HEK293 (cell line): ENCODE results near the gene APCDD1.

Experiments
- CTCF ChIA-PET: fragments of 350-600 bp; formaldehyde crosslinking; extraction: SDS; loops from one replicate; lab custom pipeline; 2021; ENCODE audit warnings: antibody characterized with exemption; lab: Yijun Ruan, JAX
- POLR2A ChIA-PET: fragments of 300-600 bp; formaldehyde crosslinking; extraction: SDS; loops from one replicate; lab custom pipeline; 2020; ENCODE audit warnings: antibody characterized with exemption, inconsistent platforms; lab: Yijun Ruan, JAX
- H3K27ac ChIP-seq: fragments of 200-500 bp; sonication (Bioruptor generic); 2 replicates; pipeline ENCODE4 v1.5.1; 2014; ENCODE audit warnings: low read depth, low read length, control low read depth, inconsistent platforms; ENCODE audit errors: extremely low read depth
- H3K36me3 ChIP-seq, 2 experiments: fragments of 200-500 bp in 1 of 2; sonication (Bioruptor generic) in 1 of 2; 1 replicate in 1 of 2; 2 replicates in 1 of 2; pipeline ENCODE4 v1.5.1; 2014 to 2017; ENCODE audit warnings: inconsistent platforms in 2 of 2, low read length in 2 of 2; ENCODE audit not compliant: control insufficient read depth in 2 of 2, insufficient read depth in 1 of 2
- H3K4me1 ChIP-seq: fragments of 200-500 bp; sonication (Bioruptor generic); 2 replicates; pipeline ENCODE4 v1.5.1; 2014; ENCODE audit warnings: mild to moderate bottlenecking, low read length, inconsistent platforms; ENCODE audit not compliant: control insufficient read depth, insufficient read depth
- H3K4me3 ChIP-seq: 2 replicates; pipeline ENCODE4 v1.5.1; 2011; ENCODE audit warnings: low read depth, mild to moderate bottlenecking, control low read depth, low read length, moderate library complexity
- H3K9me3 ChIP-seq: fragments of 200-500 bp; sonication (Bioruptor generic); 2 replicates; pipeline ENCODE4 v1.5.1; 2014; ENCODE audit warnings: low read depth, low read length, inconsistent platforms; ENCODE audit not compliant: control insufficient read depth, insufficient read depth
- KLF10 ChIP-seq: fragments of 450-650 bp; IDR thresholded peaks from 2 replicates; pipeline ENCODE4 v1.5.1; 2018; ENCODE audit warnings: missing biosample characterization, mild to moderate bottlenecking, missing genetic modification characterization
- PRDM1 ChIP-seq: fragments of 450-650 bp; formaldehyde crosslinking; IDR thresholded peaks from 2 replicates; pipeline ENCODE4; 2016; ENCODE audit warnings: missing biosample characterization, missing genetic modification characterization
- TCF7L2 ChIP-seq: IDR thresholded peaks from 2 replicates; pipeline ENCODE4 v1.6.1; 2011; ENCODE audit warnings: low read depth, mild to moderate bottlenecking, inconsistent platforms, low read length, moderate library complexity, borderline replicate concordance
- ZBTB17 ChIP-seq: fragments of 450-650 bp; formaldehyde crosslinking; IDR thresholded peaks from 2 replicates; pipeline ENCODE4 v1.5.1; 2016; ENCODE audit warnings: missing biosample characterization, missing genetic modification characterization
- ZNF133 ChIP-seq: fragments of 450-650 bp; formaldehyde crosslinking; IDR thresholded peaks from 2 replicates; pipeline ENCODE4 v1.5.1; 2016; ENCODE audit warnings: missing biosample characterization, missing genetic modification characterization
- ZNF24 ChIP-seq: fragments of 450-650 bp; formaldehyde crosslinking; IDR thresholded peaks from 2 replicates; pipeline ENCODE4 v1.5.1; 2016; ENCODE audit warnings: missing biosample characterization, missing genetic modification characterization
- ZNF335 ChIP-seq: fragments of 450-650 bp; formaldehyde crosslinking; conservative IDR thresholded peaks from 2 replicates; pipeline ENCODE4 v1.5.1; 2016; ENCODE audit warnings: missing biosample characterization, missing genetic modification characterization
- ZNF610 ChIP-seq: fragments of 450-650 bp; formaldehyde crosslinking; IDR thresholded peaks from 2 replicates; pipeline ENCODE4 v1.5.1; 2016; ENCODE audit warnings: missing biosample characterization, missing genetic modification characterization, borderline replicate concordance
- ZNF747 ChIP-seq: fragments of 450-650 bp; formaldehyde crosslinking; IDR thresholded peaks from 2 replicates; pipeline ENCODE4 v1.5.1; 2016; ENCODE audit warnings: missing biosample characterization, missing genetic modification characterization
- TF ChIP-seq, protein P1 (sequence below): fragments of 450-650 bp; formaldehyde crosslinking; IDR thresholded peaks from 2 replicates; pipeline ENCODE4 v1.5.1; 2016; ENCODE audit warnings: missing biosample characterization, missing genetic modification characterization
- TF ChIP-seq, protein P2 (sequence below): fragments of 450-650 bp; formaldehyde crosslinking; IDR thresholded peaks from 2 replicates; pipeline ENCODE4 v1.5.1; 2016; ENCODE audit warnings: missing biosample characterization, missing genetic modification characterization, low read depth
- TF ChIP-seq, protein P3 (sequence below): fragments of 450-650 bp; formaldehyde crosslinking; IDR thresholded peaks from 2 replicates; pipeline ENCODE4 v1.5.1; 2017; ENCODE audit warnings: missing biosample characterization, missing genetic modification characterization

The APCDD1 gene

DNA sequence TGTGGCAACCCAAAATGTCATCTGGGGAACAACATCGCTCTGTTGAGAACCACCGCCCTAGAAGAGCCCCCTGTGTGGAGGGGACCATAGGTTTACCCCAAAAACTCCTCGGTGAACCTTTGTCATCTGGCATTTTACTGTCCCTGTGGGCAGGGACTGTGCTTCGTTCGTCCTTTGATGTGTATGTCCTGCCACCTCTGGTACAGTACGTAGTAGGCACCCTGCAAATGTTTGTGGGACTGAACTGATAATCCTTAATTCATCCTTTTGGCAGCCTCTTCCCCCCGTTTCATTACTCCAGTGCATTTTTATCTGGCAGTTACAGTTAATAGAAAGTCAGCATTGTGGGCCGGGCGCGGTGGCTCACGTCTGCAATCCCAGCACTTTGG is 72.1 kb downstream of the APCDD1 start:
- Histone ChIP-seq H3K4me1 (peaks cover 20% of the 10 kb centered on the region), H3K4me3 (peak overlapping the region; percentile 77), H3K9me3 (no peaks in the 10 kb centered on the region), H3K27ac (peak overlapping the region; percentile 62; the same call in 1 of the 2 replicates), H3K36me3 (no peaks in the 10 kb centered on the region)
- TF ChIP-seq ZNF335 (tag by site-specific recombination) (peak; percentile 5; the same call in 1 of the 2 replicates), ZNF747 (tag by site-specific recombination) (no peak)
- TF ChIP-seq, protein P1, sequence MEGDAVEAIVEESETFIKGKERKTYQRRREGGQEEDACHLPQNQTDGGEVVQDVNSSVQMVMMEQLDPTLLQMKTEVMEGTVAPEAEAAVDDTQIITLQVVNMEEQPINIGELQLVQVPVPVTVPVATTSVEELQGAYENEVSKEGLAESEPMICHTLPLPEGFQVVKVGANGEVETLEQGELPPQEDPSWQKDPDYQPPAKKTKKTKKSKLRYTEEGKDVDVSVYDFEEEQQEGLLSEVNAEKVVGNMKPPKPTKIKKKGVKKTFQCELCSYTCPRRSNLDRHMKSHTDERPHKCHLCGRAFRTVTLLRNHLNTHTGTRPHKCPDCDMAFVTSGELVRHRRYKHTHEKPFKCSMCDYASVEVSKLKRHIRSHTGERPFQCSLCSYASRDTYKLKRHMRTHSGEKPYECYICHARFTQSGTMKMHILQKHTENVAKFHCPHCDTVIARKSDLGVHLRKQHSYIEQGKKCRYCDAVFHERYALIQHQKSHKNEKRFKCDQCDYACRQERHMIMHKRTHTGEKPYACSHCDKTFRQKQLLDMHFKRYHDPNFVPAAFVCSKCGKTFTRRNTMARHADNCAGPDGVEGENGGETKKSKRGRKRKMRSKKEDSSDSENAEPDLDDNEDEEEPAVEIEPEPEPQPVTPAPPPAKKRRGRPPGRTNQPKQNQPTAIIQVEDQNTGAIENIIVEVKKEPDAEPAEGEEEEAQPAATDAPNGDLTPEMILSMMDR (tag by site-specific recombination): peak; percentile 9; the same call in 1 of the 2 replicates
- CTCF ChIA-PET: interaction anchor here (1.1 to 1.3 kb wide), 2 partner anchors 8 to 555 kb away, joined by 3 to 5 read pairs; no protein-coding TSS in a partner anchor
- POLR2A ChIA-PET: no interaction called here

DNA sequence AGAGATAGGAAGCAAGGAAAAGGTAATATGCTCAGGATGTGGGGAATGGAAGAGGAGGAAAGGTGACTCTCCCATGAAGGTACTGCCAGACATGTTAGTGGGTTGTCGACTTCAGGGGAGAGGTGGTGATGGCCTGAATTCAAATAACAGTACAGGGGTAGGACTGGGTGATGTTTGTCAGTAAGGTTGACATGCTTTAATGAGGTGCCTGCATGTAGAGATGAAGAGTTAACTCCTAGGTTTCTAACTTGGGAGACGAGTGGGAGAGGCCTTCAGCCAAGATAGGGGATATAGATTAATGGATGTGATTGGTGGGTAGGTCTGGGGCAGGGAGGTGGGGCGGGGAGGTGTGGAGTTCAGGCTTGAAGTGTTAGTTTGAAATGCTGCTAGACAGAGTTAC is 74.0 kb downstream of the APCDD1 start:
- H3K27ac ChIP-seq: no peak overlapping the region
- no peak for TF ChIP-seq TCF7L2
- TF ChIP-seq, protein P2, sequence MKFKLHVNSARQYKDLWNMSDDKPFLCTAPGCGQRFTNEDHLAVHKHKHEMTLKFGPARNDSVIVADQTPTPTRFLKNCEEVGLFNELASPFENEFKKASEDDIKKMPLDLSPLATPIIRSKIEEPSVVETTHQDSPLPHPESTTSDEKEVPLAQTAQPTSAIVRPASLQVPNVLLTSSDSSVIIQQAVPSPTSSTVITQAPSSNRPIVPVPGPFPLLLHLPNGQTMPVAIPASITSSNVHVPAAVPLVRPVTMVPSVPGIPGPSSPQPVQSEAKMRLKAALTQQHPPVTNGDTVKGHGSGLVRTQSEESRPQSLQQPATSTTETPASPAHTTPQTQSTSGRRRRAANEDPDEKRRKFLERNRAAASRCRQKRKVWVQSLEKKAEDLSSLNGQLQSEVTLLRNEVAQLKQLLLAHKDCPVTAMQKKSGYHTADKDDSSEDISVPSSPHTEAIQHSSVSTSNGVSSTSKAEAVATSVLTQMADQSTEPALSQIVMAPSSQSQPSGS (tag by site-specific recombination): no peak
- peak; percentile 51 for TF ChIP-seq ZBTB17 (tag by site-specific recombination)

DNA sequence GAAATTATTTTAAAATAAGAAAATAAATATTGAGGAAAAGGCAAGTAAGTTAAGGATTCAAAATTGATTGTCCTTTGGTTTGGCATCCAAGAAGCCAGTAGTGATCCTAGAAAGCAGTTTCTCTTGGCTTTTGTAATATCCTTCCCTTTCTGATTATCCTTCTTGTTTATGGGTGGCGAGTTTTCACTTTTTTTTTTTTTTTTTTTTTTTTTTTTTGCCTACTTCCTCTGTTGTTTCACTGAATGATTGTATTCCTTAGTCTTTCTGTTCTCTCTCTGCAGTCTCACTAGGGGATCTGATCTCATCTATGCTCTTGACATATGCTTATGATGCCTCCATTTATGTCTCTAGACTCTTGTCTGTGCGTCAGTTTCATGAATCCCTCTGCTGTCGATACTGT is 75.6 kb downstream of the APCDD1 start:
- POLR2A ChIA-PET: no interaction called here
- Histone ChIP-seq H3K4me1 (peaks cover 21% of the 10 kb centered on the region), H3K27ac (no peak overlapping the region), H3K9me3 (no peaks in the 10 kb centered on the region), H3K4me3 (no peak overlapping the region)
- CTCF ChIA-PET: interaction anchor here (0.6 kb wide), 1 partner anchor 921 kb away, joined by 3 read pairs; no protein-coding TSS in a partner anchor
- TF ChIP-seq ZNF610 (tag by site-specific recombination) (no peak), KLF10 (tag by site-specific recombination) (no peak), PRDM1 (tag by site-specific recombination) (peak; percentile 88)
- TF ChIP-seq, protein P3, sequence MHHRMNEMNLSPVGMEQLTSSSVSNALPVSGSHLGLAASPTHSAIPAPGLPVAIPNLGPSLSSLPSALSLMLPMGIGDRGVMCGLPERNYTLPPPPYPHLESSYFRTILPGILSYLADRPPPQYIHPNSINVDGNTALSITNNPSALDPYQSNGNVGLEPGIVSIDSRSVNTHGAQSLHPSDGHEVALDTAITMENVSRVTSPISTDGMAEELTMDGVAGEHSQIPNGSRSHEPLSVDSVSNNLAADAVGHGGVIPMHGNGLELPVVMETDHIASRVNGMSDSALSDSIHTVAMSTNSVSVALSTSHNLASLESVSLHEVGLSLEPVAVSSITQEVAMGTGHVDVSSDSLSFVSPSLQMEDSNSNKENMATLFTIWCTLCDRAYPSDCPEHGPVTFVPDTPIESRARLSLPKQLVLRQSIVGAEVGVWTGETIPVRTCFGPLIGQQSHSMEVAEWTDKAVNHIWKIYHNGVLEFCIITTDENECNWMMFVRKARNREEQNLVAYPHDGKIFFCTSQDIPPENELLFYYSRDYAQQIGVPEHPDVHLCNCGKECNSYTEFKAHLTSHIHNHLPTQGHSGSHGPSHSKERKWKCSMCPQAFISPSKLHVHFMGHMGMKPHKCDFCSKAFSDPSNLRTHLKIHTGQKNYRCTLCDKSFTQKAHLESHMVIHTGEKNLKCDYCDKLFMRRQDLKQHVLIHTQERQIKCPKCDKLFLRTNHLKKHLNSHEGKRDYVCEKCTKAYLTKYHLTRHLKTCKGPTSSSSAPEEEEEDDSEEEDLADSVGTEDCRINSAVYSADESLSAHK (tag by site-specific recombination): peak; percentile 61
- TF ChIP-seq, all 188 proteins: peak for 2
- H3K36me3 ChIP-seq: peaks cover 4 to 7% of the 10 kb centered on the region in 2 experiments

More for the DNA sequence above, 74.0 kb downstream of the APCDD1 start:
- H3K4me1 ChIP-seq: peaks cover 21% of the 10 kb centered on the region
- no peaks in the 10 kb centered on the region for H3K9me3 ChIP-seq
- CTCF ChIA-PET: no interaction called here
- POLR2A ChIA-PET: no interaction called here
- no peak overlapping the region for H3K4me3 ChIP-seq
- H3K36me3 ChIP-seq: no peaks in the 10 kb centered on the region

DNA sequence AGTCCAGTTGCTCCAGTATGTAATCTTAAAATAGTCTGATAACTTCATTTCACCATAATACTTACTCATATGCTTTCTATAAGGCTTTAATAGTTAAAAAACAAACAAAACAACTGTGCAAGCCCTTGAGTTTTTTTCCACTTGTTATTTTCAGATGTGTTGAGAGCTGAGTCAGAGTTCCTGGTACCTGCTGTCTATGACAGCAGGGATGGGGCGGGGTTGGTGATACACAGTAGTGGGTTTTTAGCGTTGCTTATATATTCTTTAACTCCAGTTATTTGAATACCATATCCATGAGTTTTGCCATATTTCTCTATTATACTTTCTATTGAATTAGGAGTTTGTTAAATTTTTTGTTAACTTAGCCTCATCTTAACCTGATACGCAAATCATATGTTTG is 76.4 kb downstream of the APCDD1 start:
- H3K36me3 ChIP-seq: peaks cover 4 to 7% of the 10 kb centered on the region in 2 experiments
- H3K4me1 ChIP-seq: peaks cover 21% of the 10 kb centered on the region
- ChIA-PET CTCF (interaction anchor here (1.1 kb wide), 1 partner anchor 623 kb away, joined by 4 read pairs; no protein-coding TSS in a partner anchor), POLR2A (no interaction called here)
- H3K9me3 ChIP-seq: no peaks in the 10 kb centered on the region
- TF ChIP-seq ZNF24 (tag by site-specific recombination) (no peak), ZNF133 (tag by site-specific recombination) (peak; percentile 60; the same call in 1 of the 2 replicates)
- no peak overlapping the region for H3K4me3 ChIP-seq
- H3K27ac ChIP-seq: no peak overlapping the region
